PFSK-1 (cell line): ENCODE results near the gene TUBA8.

ENCODE experiments used
- FOXP2 ChIP-seq: optimal IDR thresholded peaks from 2 replicates; pipeline ENCODE3; 2011; ENCODE audit warnings: borderline replicate concordance, control low read depth, inconsistent platforms; ENCODE audit not compliant: insufficient read depth; ENCODE audit errors: extremely low read length, extremely low read depth
- POLR2AphosphoS5 ChIP-seq: IDR thresholded peaks from 2 replicates; pipeline ENCODE4 v1.6.1; 2012; ENCODE audit warnings: low read depth, mild to moderate bottlenecking, control low read depth, low read length, moderate library complexity
- SIN3A ChIP-seq: IDR thresholded peaks from 2 replicates; pipeline ENCODE4 v1.6.1; 2012; ENCODE audit warnings: mild to moderate bottlenecking, low read length, moderate library complexity, borderline replicate concordance; ENCODE audit not compliant: insufficient read depth
- TAF1 ChIP-seq: IDR thresholded peaks from 2 replicates; pipeline ENCODE4 v1.6.1; 2012; ENCODE audit warnings: low read length, control low read depth, borderline replicate concordance; ENCODE audit not compliant: insufficient read depth
- TF ChIP-seq, protein P1 (sequence below), 2 experiments: IDR thresholded peaks; 2 replicates each; pipeline versions ENCODE4 v1.6.1 to v1.8.0; 2011 to 2012; ENCODE audit warnings: low read depth in 2 of 2, low read length in 2 of 2, control low read depth in 1 of 2, inconsistent platforms in 1 of 2, mild to moderate bottlenecking in 1 of 2, moderate library complexity in 1 of 2; ENCODE audit not compliant: insufficient read depth in 1 of 2

DNA sequence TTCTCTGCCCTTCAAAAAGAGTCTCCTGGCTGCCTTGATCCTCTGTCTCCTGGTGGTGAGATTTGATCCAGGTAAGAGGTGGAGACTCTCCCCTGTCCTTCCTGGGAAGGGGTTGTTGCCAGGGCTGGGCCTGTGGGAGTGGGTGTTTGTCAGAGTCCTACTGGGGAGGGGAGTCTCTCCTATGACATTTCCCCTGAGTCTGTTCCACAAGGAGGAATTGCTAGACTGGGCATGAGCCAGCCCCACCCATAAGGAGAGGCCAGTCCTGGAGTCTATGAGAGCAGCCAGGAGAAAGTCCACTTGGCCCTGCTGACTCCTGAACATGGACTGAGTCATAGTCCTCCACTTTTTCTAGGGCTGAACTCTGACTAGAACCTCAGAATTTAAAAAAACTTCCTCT lies 25.4 kb upstream of the TUBA8 start:
- TF ChIP-seq POLR2AphosphoS5, result no peak
- TF ChIP-seq, protein P1, sequence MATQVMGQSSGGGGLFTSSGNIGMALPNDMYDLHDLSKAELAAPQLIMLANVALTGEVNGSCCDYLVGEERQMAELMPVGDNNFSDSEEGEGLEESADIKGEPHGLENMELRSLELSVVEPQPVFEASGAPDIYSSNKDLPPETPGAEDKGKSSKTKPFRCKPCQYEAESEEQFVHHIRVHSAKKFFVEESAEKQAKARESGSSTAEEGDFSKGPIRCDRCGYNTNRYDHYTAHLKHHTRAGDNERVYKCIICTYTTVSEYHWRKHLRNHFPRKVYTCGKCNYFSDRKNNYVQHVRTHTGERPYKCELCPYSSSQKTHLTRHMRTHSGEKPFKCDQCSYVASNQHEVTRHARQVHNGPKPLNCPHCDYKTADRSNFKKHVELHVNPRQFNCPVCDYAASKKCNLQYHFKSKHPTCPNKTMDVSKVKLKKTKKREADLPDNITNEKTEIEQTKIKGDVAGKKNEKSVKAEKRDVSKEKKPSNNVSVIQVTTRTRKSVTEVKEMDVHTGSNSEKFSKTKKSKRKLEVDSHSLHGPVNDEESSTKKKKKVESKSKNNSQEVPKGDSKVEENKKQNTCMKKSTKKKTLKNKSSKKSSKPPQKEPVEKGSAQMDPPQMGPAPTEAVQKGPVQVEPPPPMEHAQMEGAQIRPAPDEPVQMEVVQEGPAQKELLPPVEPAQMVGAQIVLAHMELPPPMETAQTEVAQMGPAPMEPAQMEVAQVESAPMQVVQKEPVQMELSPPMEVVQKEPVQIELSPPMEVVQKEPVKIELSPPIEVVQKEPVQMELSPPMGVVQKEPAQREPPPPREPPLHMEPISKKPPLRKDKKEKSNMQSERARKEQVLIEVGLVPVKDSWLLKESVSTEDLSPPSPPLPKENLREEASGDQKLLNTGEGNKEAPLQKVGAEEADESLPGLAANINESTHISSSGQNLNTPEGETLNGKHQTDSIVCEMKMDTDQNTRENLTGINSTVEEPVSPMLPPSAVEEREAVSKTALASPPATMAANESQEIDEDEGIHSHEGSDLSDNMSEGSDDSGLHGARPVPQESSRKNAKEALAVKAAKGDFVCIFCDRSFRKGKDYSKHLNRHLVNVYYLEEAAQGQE (IDR thresholded peaks at IDR 0.05; ENCODE audit: insufficient read depth in 1 of 2, low read depth in 2 of 2, low read length in 2 of 2), result no peak
- no peak for TF ChIP-seq SIN3A
- TF ChIP-seq TAF1, result no peak
- TF ChIP-seq FOXP2, result no peak
